NK-92 (cell line): ENCODE measurements around the gene GPLD1.

Experiments
- DNase-seq: peaks from one replicate; lab custom pipeline; 2025; ENCODE audit not compliant: unreplicated experiment; lab: John Stamatoyannopoulos, UW

Gene GPLD1

DNA sequence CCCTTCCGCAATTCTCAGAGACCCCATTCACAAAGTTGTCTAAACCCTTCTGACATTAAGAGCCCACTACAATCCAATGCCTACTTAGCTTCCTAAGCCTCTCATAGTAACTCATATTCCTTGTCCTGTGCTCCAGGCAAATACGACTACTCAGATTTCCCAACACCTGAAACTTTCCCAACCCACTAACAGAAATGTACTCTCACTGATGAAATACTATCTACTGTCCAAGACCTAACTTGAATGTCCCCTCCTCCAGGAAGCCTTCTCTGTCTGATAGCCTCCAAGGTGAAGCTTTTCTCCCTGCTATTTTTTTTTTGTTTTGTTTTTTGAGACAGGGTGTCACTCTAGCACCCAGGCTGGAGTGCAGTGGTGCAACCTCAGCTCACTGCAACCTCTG, 30.4 kb downstream of the GPLD1 start:
- DNase-seq = no peak

DNA sequence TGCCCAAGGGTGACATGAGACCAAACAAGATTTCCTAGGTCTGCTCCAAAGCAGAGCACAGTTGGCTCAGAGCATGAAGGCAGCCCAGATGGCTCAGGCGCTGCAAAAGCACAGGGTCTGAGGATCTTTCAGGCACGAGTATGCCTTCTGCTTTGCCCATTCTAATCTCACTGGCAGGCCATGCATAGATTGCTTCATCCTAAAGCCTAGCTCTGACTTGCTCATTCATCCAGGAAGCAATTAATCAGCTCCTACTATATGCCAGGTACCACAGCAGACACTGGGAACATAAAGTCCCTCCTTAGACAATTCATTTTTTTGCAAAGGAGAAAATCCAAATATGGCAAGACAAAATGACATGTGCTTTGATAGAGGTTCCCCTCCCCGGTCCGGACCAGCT, 31.2 kb downstream of the GPLD1 start:
- no peak for DNase-seq

DNA sequence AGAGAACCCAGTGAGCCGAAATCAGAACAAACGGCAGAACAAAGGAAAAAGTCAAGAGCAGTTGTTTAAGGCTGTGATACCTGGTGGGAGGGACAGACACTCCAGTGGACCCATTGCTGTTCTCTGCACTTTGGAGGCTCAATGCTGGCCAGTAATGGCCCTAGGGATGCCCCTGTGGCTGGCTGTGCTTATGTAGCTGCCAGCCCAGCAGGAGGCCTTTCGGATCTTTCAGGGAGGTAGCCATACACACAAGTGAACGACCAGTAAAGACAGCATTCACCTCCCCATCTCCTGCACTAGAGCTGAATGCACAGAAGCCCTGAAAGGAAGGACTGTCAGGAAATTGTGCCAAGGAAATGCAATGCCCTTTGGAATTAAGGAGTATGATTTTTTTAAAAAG, 34.3 kb downstream of the GPLD1 start:
- DNase-seq = no peak

DNA sequence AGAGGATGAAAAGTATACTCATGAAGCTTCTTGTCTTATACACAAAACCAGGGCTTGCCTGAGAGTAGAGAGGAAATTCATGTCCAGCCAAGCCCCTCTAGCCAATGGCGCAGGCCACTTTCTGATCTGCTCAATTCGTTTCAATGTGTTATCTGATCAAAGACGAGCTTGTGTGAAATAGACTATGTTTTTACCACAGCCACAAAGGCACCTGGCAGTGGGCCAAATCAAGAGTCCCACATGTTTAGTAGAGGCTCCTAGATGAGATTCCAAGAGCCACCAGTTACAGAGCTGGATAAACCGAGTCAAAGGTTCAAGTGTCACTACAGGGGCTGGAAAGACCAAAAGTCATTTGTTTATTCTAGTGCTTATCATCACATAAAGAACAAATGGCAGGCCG, 34.9 kb downstream of the GPLD1 start:
- no peak for DNase-seq

DNA sequence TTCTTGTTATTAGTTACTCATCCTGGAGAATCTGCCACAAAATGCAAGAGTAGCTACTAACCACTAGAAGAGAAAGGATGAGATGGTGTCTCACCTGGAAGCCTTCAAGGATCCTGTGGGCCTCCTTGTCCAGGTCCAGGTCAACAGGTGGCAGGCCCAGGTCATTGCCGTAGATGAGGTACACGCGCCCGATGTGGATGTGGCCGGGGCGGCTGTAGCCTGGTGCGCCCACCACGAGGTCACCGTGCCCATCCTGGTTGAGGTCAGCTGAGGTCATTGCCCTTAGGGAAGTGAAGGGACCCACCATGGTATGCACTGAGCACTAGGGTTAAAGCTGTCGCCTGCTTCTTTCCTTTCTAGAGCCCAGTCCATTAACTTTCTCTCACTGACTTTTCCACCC, 35.5 kb downstream of the GPLD1 start:
- DNase-seq = no peak

DNA sequence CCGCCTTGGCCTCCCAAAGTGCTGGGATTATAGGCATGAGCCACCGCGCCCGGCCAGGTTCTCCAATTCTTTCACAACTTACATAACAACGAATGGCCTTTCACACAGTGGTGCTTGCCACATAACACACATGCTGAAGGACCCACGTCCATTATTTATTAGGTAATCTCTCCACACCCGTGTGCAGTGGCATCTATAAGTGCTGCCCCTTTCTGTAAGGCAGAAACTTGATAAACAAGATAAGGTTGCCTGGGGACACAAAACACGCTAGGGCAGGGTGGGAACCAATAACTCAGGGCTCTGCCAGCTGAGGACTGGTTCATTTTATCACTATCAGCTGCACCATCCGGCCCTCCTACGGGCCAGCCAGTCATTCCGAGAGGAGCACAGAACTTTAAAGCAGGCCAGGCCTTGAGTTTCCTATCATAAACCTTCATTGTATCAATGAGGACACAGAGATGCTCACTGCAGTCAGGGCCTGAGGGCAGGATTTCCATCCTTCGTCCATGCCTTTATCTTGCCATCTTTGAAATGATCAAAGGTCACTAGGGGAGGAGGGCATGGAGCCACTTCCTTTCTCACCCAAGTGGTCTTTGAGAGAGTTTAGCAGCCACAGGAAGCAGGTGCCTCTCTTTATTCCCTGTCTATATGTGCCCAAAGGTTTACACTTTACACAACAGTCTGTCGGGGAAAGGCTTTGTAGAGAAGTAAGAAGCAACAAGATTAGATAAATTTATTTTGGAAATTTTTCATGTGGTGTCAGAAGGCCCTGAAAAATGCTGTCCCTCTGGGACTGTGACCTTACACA, 37.6 kb downstream of the GPLD1 start:
- DNase-seq = no peak

DNA sequence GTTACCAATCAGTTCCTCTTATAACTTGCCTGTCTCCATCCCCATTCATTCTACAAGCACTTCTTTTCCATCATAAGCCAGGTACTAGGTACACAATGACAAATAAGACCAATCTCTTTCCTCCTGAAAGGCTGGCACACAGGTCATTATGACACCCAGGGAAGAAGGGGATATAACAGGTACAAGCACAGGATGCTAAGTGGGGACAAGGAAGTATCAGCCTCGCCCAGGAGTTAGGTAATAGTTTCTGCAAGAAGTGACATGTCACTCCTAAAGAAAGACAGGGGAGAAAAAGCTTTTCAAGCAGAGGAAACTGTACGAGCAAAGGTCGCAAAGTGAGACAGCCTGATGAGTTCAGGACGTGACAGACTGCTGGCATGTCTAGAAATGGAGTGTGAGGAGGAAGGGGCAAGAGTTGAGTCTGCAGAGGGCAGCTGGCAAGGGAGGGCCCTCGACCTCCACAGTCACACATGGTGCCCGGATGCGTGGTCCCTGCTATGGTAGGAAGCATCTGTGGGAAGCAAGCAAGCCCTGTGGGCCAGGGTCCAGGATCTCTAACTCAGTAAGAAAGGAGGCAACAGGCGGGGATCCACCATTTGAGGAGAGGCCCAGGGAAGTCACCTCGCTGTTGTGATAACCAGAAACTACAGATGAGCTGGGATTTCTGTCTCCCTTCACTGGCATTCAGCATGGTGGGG, 40.4 kb downstream of the GPLD1 start:
- DNase-seq = no peak

DNA sequence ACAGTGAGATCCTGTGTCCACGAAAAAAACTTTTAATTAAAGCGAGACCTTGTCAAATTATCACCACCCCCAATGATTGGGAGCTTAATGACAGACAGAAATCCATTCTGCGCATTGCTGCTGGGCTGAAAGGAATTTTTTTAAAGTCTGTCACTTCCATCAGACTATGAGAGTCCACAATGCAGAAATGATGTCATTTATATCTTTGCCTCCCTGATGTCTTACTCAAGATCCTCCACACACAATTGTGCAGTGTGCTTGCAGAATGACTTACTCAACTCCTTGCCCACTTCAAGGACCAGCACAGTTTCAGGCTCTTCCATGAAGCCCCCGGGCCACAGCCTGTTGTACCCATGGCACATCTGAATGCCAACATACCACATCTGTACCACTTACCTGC, 41.0 kb downstream of the GPLD1 start:
- no peak for DNase-seq

DNA sequence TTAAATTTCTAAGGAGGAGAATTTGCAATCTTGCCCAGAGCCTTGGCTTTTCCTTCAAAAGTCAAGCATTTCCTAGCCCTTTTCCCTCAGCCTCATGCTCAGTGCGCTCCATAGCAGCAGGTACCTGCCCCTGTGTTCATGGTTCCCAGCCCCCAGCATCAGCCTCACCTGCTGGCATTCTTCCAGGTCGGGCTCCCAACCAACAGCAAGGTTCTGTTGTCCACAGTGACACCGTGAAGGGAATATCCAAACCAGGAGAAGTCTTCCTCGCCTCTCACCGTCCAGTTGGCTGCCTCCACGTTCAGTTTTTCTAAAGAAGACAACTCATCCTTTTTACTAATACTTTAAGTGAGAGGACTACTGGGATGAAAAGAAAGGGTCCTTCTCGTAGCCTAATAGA, 42.7 kb downstream of the GPLD1 start:
- no peak for DNase-seq

DNA sequence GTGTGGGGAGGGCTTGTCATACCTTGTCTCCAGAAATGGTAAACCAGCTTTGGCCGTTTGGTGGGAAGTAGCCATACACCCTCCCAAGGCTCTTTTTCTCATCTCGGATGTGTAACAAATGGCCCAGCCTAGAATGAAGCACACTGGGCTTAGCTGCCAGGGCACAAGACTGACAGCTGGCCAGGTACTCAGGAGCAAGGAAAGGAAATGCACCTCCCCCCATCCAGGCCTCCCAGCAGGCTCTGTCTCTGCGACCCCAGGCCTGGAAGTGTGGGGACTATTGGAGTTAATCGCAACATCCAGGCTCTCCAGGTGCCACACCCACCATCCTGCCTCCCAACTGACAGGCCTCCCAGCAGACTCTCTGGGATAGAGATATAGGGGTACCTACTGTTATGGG, 43.7 kb downstream of the GPLD1 start:
- no peak for DNase-seq

DNA sequence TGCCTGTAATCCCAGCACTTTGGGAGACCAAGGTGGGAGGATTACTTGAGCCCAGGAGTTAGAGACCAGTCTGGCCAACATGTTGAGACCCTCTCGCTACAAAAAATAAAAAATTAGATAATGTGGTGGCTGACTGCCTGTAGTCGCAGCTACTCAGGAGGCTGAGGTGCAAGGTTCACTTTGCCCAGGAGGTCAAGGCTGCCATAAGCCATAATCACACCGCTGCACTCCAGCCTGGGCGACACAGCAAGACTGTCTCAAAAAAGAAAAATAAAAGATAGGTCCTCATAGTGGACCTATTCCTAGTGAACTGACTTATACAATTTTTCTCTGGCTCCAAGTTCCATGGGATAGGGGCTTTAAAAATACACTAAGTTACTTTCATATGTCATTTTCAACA, 44.8 kb downstream of the GPLD1 start:
- DNase-seq = no peak

DNA sequence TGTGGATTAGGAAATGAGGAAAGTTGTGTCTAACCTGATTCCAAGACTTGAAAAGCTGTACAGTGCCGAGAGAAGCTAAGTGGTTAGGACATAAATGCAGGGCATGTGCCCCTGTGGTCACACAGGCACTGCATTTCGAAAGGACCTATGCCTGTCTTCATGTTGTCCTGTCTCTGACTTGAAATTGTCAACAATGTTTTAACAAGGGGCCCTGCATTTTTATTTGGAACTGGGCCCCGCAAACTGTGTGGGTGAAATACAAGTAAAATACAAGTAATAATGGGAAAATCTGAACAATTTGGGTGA, 47.8 kb downstream of the GPLD1 start:
- no peak for DNase-seq

DNA sequence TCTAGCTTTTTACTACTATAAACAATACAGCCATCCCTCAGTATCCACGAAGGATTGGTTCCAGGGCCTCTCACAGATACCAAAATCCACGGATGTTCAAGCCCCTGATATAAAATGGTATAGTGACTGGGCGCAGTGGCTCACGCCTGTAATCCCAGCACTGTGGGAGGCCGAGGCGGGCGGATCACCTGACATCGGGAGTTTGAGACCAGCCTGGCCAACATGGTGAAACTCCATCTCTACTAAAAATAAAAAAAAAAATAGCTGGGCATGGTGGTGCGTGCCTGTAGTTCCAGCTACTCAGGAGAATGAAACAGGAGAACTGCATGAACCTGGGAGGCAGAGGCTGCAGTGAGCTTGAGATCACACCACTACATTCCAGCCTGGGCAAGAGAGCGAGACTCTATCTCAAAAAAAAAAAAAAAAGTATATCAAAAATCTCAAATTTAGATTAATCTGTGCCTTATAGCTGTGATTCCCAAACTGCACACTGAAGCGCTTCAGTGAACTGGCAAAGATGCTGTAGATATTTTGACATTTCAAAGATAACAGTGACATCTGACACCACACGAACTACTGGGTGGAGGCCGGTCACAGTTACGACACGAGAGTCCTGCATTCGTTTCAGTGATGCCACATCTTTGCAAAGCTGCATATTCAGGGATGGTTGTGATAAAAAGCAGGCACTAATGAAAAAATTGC, 48.3 kb downstream of the GPLD1 start:
- DNase-seq = no peak

DNA sequence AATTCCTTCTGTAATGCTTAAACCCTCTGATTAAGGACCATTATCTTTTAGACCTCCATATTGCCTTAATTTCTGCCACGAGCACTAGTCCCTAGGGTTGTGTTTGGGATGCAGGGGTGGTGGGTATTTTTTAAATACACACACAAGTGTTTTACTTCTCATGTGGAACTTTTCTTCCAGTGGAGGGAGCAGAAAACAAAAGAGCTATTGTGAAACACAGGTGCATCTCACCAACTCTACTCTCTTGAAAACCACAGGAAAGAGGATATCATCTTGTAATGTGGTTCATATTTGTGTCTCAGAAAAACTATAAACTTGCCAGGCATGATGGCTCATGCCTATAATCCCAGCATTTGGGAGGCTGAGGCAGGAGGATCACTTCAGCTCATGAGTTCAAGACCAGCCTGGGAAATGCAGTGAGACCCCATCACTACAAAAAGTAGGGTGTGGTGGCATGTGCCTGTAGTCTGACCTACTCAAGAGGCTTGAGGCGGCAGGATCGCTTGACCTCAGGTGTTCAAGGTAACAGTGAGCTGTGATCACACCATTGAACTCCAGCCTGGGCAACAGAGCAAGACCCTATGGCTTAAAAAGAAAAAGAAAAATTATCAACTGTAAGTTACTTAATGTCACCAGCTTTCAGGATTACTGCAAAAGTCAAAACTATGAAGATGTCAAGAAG, 49.4 kb downstream of the GPLD1 start:
- DNase-seq = no peak

DNA sequence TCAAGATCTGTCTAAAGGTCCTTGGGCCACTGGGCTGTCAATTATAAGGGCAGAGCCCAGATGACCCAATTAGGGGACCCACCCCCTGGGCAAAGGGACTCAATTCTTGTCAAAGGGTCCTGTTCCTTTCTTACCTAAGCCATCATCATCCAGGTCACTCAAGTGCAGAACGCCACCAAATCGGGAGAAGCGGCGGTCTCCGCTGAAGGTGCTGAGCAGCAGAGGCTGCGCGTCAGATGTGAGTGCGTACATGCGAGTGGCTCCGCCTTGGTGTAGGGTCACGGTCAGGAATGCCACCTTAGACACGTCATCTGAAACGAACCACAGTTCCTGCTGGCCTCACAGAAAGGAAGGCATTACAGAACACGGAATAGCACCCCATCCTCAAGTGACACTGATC, 52.4 kb downstream of the GPLD1 start:
- DNase-seq = no peak

DNA sequence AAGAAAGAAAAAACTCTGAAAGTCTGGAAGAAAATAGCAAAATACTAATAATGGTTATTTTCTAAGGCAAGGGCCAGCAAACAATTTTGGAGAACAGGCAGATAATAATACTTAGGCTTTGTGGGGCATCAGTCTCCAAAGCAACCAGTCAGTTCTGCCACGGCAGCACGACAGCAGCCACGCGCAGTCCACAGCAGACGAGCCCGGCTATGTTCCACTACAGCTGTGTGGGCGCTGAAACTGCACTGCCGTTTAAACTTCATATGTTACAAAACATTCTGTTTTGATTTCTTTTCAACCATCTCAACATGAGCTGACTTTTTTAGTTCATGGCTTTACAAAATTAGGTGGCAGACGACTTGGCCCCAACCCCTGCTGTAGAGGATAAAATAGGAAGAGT, 56.8 kb downstream of the GPLD1 start:
- DNase-seq = no peak

DNA sequence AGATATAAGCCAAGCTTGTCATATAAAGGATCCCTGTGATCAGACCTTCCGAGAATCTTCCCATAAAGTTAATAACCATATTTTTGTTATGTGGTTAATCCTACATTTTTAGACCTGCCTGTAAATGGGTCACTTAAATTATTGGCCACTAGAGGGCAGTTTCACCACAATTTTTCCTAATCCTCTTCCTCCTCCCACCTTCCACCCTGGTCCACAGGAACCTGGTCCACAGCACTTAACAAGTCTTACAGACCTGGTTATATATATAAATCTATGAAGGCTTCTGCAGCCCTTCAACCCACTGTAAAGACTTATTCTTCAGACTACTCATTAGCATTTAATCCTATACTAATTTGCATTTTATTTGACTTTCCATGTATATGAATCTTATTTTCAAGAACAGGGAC, 58.3 kb downstream of the GPLD1 start:
- no peak for DNase-seq

DNA sequence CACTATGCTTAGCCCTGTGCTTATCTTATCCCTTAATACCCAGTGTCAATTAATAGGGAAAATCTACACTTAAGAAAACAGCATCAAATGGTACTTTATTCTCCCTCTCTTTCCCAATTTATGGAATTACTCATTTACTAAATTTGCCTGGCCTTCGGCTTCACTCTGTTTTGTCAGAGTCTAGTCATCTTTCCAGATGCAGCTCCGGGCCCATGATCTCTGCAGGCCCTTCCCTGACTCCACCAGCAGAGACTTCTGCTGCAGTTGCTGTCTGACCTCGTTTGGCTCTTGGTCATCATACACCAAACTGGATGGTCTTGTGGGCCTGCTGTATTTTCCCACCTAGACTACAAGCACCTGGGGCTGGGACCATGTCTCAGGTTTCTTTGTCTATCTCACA, 59.3 kb downstream of the GPLD1 start:
- no peak for DNase-seq

DNA sequence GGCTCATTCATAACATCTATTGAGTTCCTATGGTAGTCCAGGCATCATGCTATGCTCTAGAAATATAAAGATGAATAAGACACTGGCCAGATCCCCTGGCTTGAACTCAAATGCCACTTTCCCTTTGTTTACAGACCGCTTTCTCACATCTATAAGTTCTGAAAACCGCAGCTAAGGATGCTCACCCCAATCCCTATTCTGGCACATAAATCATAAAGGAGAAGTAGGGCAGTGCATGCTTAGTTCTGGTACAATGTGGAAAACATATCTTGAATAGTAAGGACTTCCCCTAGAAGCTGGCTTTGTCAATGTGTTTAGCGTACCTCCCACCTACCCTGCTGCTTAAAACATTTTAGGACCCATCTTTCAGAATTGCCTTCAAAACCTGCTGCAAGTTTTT, 60.2 kb downstream of the GPLD1 start:
- no peak for DNase-seq

DNA sequence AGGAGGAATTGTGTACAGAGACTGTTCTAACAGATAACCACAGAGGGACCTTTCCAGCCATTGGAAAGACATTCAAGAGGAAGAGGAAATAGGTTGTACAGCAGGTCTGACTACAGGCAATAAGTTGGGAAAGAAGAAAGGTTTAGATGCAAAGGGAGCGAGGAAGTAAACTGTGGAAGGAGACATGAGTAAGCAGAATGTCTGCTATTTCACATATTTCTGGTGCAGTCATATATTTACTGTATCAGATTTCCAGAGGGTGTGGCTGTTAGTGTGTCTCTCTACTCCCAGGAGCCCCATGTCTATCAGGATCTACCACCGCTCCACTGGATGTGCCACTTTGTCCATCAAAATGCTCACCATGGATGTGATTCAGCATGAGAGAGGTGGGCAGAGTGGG, 60.8 kb downstream of the GPLD1 start:
- no peak for DNase-seq

DNA sequence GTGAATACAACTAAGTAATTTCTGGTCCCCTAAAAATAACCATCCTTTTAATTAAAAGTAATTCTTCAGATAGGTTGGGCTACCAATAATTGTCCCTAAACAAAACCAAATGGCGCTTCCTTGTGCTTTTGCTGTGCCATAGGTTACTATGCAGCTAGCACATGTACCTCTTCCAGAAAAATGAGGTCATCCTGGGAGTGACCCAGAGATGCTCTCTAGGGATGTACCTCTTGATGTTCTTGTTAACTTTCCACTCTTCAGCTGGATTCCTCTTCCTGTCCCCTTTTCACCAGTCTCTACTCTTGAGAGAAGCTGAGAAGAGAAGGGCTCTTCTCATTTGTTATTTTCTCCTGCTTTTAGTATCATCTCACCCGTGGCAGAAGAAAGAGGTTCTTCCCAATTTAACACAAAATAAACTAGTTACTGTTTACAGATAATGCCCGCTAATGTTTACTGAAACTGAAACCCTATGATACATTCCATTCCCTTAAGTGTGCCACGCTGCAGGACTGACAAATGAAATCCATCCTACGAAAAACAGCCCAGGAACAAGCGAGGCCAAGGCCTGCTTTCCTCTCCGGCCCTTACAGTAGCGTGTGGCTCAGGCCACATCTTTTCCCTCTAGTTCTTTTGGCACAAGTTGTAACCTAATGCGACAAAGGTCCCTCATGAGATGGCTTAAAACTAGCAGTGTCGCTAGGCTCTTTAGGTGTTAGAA, 62.5 kb downstream of the GPLD1 start:
- no peak for DNase-seq
